HFF-Myc (cell line): Measurements from ENCODE around the gene LMBR1.

ENCODE experiments used
- DNase-seq: peaks from one replicate; pipeline ENCODE4 v3.0.0-alpha.2; 2011; ENCODE audit warnings: low read depth; ENCODE audit errors: extremely low read depth
- H3K4me3 ChIP-seq: replicated peaks from 2 replicates; pipeline ENCODE4 v1.5.1; 2011; ENCODE audit warnings: low read depth, mild to moderate bottlenecking, control low read depth, low read length
- CTCF ChIP-seq: IDR thresholded peaks from 2 replicates; pipeline ENCODE4 v1.5.1; 2012; ENCODE audit warnings: mild to moderate bottlenecking, low read depth, low read length, control low read depth; ENCODE audit errors: missing control alignments

LMBR1 gene

GRCh38 chr7:156842740-156843140 is 50.2 kb downstream of the LMBR1 start:
- DNase-seq = no peak
- TF ChIP-seq CTCF = no peak
- no peak overlapping the region for H3K4me3 ChIP-seq

GRCh38 chr7:156842317-156842716 is 50.7 kb downstream of the LMBR1 start:
- no peak for DNase-seq
- H3K4me3 ChIP-seq = no peak overlapping the region
- TF ChIP-seq CTCF = no peak

GRCh38 chr7:156841497-156841896 is 51.5 kb downstream of the LMBR1 start:
- DNase-seq = no peak
- TF ChIP-seq CTCF = no peak
- no peak overlapping the region for H3K4me3 ChIP-seq

- no peak for TF ChIP-seq CTCF
- H3K4me3 ChIP-seq = no peak overlapping the region
- no peak for DNase-seq
Measured at GRCh38 chr7:156840134-156840533, 52.8 kb downstream of the LMBR1 start.

- no peak for TF ChIP-seq CTCF
- DNase-seq = no peak
- no peak overlapping the region for H3K4me3 ChIP-seq
Measured at GRCh38 chr7:156836443-156836842, 56.5 kb downstream of the LMBR1 start.

- DNase-seq = no peak
- no peak for TF ChIP-seq CTCF
- H3K4me3 ChIP-seq = no peak overlapping the region
Measured at GRCh38 chr7:156834462-156834861, 58.5 kb downstream of the LMBR1 start.

GRCh38 chr7:156833312-156833711 is 59.7 kb downstream of the LMBR1 start:
- TF ChIP-seq CTCF = no peak
- no peak overlapping the region for H3K4me3 ChIP-seq
- DNase-seq = no peak
